ENCODE data around the gene SLC66A1. TPM values are rescaled to one million over a fixed set of nuclear protein-coding genes. Genes with fewer than 3 reads are reported as not detected.

The SLC66A1 gene
- total and polyA plus RNA-seq, 2 of the 13 experiments (the other 11 are each of a cell fraction or from before 2014, with no cell fraction given), result 15.4 to 18.9 TPM

GRCh38 chr1:19311931-19312781, at the start of gene SLC66A1, which contains the start of gene AKR7A2 (continued):
- TF ChIP-seq ZNF543 (CRISPR knock-in tag; IDR thresholded peaks at IDR 0.05) (no peak), JUNB (CRISPR knock-in tag; IDR thresholded peaks at IDR 0.05; ENCODE audit: borderline replicate concordance) (no peak), ZZZ3 (CRISPR knock-in tag; IDR thresholded peaks at IDR 0.05; ENCODE audit: borderline replicate concordance) (0 out of 2 replicates have a peak, but pooled peaks have one; percentile 82), GFI1 (CRISPR knock-in tag; IDR thresholded peaks at IDR 0.05; ENCODE audit: borderline replicate concordance) (peak; percentile 37; the same call in 1 of the 2 replicates), ZNF580 (CRISPR knock-in tag; IDR thresholded peaks at IDR 0.05; ENCODE audit: borderline replicate concordance, low read depth) (no peak; the same call in 1 of the 2 replicates), HOXA9 (CRISPR knock-in tag; IDR thresholded peaks at IDR 0.05; ENCODE audit: borderline replicate concordance) (0 out of 2 replicates have a peak, but pooled peaks have one; percentile 67), RFX3 (CRISPR knock-in tag; IDR thresholded peaks at IDR 0.05) (no peak), TCF7L2 (IDR thresholded peaks at IDR 0.05; ENCODE audit: low read depth, low read length) (no peak), ZNF33A (CRISPR knock-in tag; IDR thresholded peaks at IDR 0.05; ENCODE audit: borderline replicate concordance) (0 out of 2 replicates have a peak, but pooled peaks have one; percentile 27), ZSCAN25 (CRISPR knock-in tag; IDR thresholded peaks at IDR 0.05) (0 out of 2 replicates have a peak, but pooled peaks have one; percentile 5), IKZF1 (IDR thresholded peaks at IDR 0.05) (no peak), ZNF33B (CRISPR knock-in tag; IDR thresholded peaks at IDR 0.05) (no peak), MYNN (CRISPR knock-in tag; IDR thresholded peaks at IDR 0.05; ENCODE audit: low read depth) (no peak), ZGPAT (CRISPR knock-in tag; IDR thresholded peaks at IDR 0.05) (peak; percentile 78), TCF7 (IDR thresholded peaks at IDR 0.05; ENCODE audit: low read depth) (no peak), RARG (CRISPR knock-in tag; IDR thresholded peaks at IDR 0.05; ENCODE audit: low read depth) (no peak), HNRNPLL (IDR thresholded peaks at IDR 0.05; ENCODE audit: low read depth, low read length, poor library complexity, severe bottlenecking) (peak; percentile 79), ZNF143 (CRISPR knock-in tag; IDR thresholded peaks at IDR 0.05) (peak; percentile 24; the same call in 1 of the 2 replicates), ATF2 (CRISPR knock-in tag; IDR thresholded peaks at IDR 0.05) (0 out of 2 replicates have a peak, but pooled peaks have one; percentile 4), GTF3A (CRISPR knock-in tag; conservative IDR thresholded peaks at IDR 0.05) (no peak; the same call in 1 of the 2 replicates), HOXA7 (CRISPR knock-in tag; IDR thresholded peaks at IDR 0.05) (no peak), CENPT (CRISPR knock-in tag; IDR thresholded peaks at IDR 0.05; ENCODE audit: low read depth) (peak; percentile 11; the same call in 1 of the 2 replicates), SRSF9 (IDR thresholded peaks at IDR 0.05; ENCODE audit: borderline replicate concordance, insufficient read depth, low read depth, low read length, poor library complexity, severe bottlenecking) (no peak), ZNF564 (CRISPR knock-in tag; IDR thresholded peaks at IDR 0.05) (0 out of 2 replicates have a peak, but pooled peaks have one; percentile 68), TBP (CRISPR knock-in tag; IDR thresholded peaks at IDR 0.05) (no peak)
- TF ChIP-seq, protein P1, sequence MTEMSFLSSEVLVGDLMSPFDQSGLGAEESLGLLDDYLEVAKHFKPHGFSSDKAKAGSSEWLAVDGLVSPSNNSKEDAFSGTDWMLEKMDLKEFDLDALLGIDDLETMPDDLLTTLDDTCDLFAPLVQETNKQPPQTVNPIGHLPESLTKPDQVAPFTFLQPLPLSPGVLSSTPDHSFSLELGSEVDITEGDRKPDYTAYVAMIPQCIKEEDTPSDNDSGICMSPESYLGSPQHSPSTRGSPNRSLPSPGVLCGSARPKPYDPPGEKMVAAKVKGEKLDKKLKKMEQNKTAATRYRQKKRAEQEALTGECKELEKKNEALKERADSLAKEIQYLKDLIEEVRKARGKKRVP (CRISPR knock-in tag; IDR thresholded peaks at IDR 0.05), result peak in 1 of 2 experiments; percentile 34; a peak in 1 of 4 replicates

All from HepG2 (cell line).